HepG2 (cell line): ENCODE measurements around the gene PCYT2. TPM values are rescaled to one million over a fixed set of nuclear protein-coding genes. Genes with fewer than 3 reads are reported as not detected.

ENCODE experiments used
- CCDC6 ChIP-seq: sonication (generic); formaldehyde crosslinking; IDR thresholded peaks from 2 replicates; pipeline ENCODE4 v1.8.1; 2022; ENCODE audit warnings: mild to moderate bottlenecking, missing genetic modification reagents, moderate library complexity
- DDIT3 ChIP-seq: sonication (generic); formaldehyde crosslinking; IDR thresholded peaks from 2 replicates; pipeline ENCODE4 v1.4.0; 2020; ENCODE audit warnings: mild to moderate bottlenecking, missing genetic modification reagents
- EHMT2 ChIP-seq: fragments of 200-600 bp; sonication (generic); IDR thresholded peaks from 2 replicates; pipeline ENCODE4 v1.7.0; 2017; ENCODE audit warnings: antibody characterized with exemption, low read depth, low read length, borderline replicate concordance
- HOXA7 ChIP-seq: sonication (generic); formaldehyde crosslinking; IDR thresholded peaks from 2 replicates; pipeline ENCODE4 v1.8.1; 2022; ENCODE audit warnings: mild to moderate bottlenecking, missing genetic modification reagents, moderate library complexity
- KMT2B ChIP-seq: IDR thresholded peaks from 2 replicates; pipeline ENCODE4 v1.6.1; 2016; ENCODE audit warnings: missing genetic modification reagents, missing compliant biosample characterization
- MAZ ChIP-seq, 2 experiments: sonication (generic) in 1 of 2; formaldehyde crosslinking in 1 of 2; IDR thresholded peaks; 2 replicates each; pipeline versions ENCODE4 v1.5.0 to v1.6.1; 2012 to 2020; ENCODE audit warnings: low read depth in 2 of 2, mild to moderate bottlenecking in 2 of 2, borderline replicate concordance in 1 of 2, improper control_type of control experiment in 1 of 2, low read length in 1 of 2, missing genetic modification reagents in 1 of 2, moderate library complexity in 1 of 2
- MED8 ChIP-seq: sonication (generic); formaldehyde crosslinking; IDR thresholded peaks from 2 replicates; pipeline ENCODE4 v1.8.1; 2023; ENCODE audit warnings: mild to moderate bottlenecking, missing genetic modification reagents; ENCODE audit not compliant: insufficient replicate concordance
- MIXL1 ChIP-seq: IDR thresholded peaks from 2 replicates; pipeline ENCODE4 v1.6.1; 2016
- NCOR1 ChIP-seq: fragments of 200-600 bp; sonication (generic); IDR thresholded peaks from 2 replicates; pipeline ENCODE4 v1.7.0; 2017; ENCODE audit warnings: antibody characterized with exemption, low read length, borderline replicate concordance
- RBFOX2 ChIP-seq: fragments of 200-400 bp; formaldehyde crosslinking; IDR thresholded peaks from 2 replicates; pipeline ENCODE4 v1.6.1; 2017; ENCODE audit warnings: low read depth, mild to moderate bottlenecking, low read length
- SKI ChIP-seq: fragments of 450-650 bp; IDR thresholded peaks from one replicate; pipeline ENCODE4 v1.6.1; 2018; ENCODE audit warnings: mild to moderate bottlenecking; ENCODE audit not compliant: partially characterized antibody
- SMC3 ChIP-seq: IDR thresholded peaks from 2 replicates; pipeline ENCODE4 v1.6.1; 2011; ENCODE audit warnings: low read length, improper control_type of control experiment
- SNAI1 ChIP-seq: sonication (generic); formaldehyde crosslinking; IDR thresholded peaks from 2 replicates; pipeline ENCODE4 v1.5.0; 2020; ENCODE audit warnings: mild to moderate bottlenecking, missing genetic modification reagents, borderline replicate concordance
- SRSF4 ChIP-seq: fragments of 200-400 bp; formaldehyde crosslinking; IDR thresholded peaks from one replicate; pipeline ENCODE4 v1.6.1; 2018; ENCODE audit warnings: mild to moderate bottlenecking, low read depth, low read length, moderate library complexity; ENCODE audit not compliant: poor library complexity, severe bottlenecking
- ZNF207 ChIP-seq: fragments of 450-650 bp; IDR thresholded peaks from 2 replicates; pipeline ENCODE4 v1.6.1; 2016; ENCODE audit warnings: antibody characterized with exemption, borderline replicate concordance
- ZNF318 ChIP-seq: sonication (generic); formaldehyde crosslinking; IDR thresholded peaks from 2 replicates; pipeline ENCODE4 v1.4.0; 2020; ENCODE audit warnings: mild to moderate bottlenecking, missing genetic modification reagents
- ZNF329 ChIP-seq: sonication (generic); formaldehyde crosslinking; IDR thresholded peaks from 2 replicates; pipeline ENCODE4 v1.9.0; 2021; ENCODE audit warnings: low read depth, mild to moderate bottlenecking, missing genetic modification reagents
- ZNF441 ChIP-seq: sonication (generic); formaldehyde crosslinking; IDR thresholded peaks from 2 replicates; pipeline ENCODE4 v1.7.0; 2021; ENCODE audit warnings: missing genetic modification reagents, borderline replicate concordance
- ZNF615 ChIP-seq: sonication (generic); formaldehyde crosslinking; IDR thresholded peaks from 2 replicates; pipeline ENCODE4 v1.5.0; 2020; ENCODE audit warnings: mild to moderate bottlenecking, missing genetic modification reagents, borderline replicate concordance
- polyA plus RNA-seq, 8 experiments: library from polyadenylated mRNA; depleted of rRNA in 3 of 8; stranded (reverse) in 7 of 8; unstranded in 1 of 8; fragments of >200 nt; fragmentation: Illumina TruSeq in 4 of 8; extraction: Trizol in 4 of 8; gene quantifications; 2 replicates each; pipeline versions ENCODE4 v1.2.1 to v1.2.3, GENCODE V29; 2011 to 2016; ENCODE audit warnings: low read depth in 4 of 8, missing spikeins in 1 of 8, mixed read lengths in 1 of 8; ENCODE audit not compliant: insufficient read depth in 1 of 8
- total RNA-seq, 5 experiments: library from RNA; depleted of rRNA; stranded (reverse); fragments of >200 nt; fragmentation: Illumina TruSeq; extraction: Trizol; gene quantifications; 2 replicates each; pipeline ENCODE4 v1.2.3, GENCODE V29; 2016; ENCODE audit warnings: low read depth in 1 of 5
- TF ChIP-seq, protein P1 (sequence below): sonication (generic); formaldehyde crosslinking; IDR thresholded peaks from 2 replicates; pipeline ENCODE4 v1.5.0; 2020; ENCODE audit warnings: missing genetic modification reagents, mild to moderate bottlenecking, borderline replicate concordance

Gene PCYT2
- total and polyA plus RNA-seq, 2 of the 13 experiments (the other 11 are each of a cell fraction or from before 2014, with no cell fraction given) = 147 to 297 TPM

DNA sequence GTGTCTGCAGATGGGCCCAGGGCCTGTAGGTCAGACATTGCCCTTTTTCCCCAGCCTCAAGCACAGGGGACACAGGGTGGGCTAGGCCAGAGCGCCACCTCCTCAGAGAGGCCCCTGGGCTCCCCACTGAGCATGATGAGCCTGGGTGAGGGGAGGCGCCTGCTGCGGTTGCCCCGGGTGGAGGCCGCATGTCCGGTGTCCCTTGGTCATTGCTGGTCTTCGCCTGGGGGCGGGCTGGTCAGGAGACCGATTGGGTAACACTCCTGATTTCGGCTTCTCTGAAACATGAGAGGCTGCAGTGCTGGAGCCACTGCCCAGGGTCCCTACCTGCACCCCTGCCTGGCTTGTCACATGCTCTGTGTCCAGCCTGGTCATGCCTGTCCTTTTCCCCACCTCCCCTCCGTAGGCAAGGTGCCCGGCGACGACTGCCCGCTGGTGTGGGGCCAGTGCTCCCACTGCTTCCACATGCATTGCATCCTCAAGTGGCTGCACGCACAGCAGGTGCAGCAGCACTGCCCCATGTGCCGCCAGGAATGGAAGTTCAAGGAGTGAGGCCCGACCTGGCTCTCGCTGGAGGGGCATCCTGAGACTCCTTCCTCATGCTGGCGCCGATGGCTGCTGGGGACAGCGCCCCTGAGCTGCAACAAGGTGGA, 11.6 kb downstream of the PCYT2 start (continued):
- no peak for TF ChIP-seq ZNF318 (CRISPR knock-in tag)
- TF ChIP-seq SKI = no peak
- no peak for TF ChIP-seq MIXL1 (CRISPR knock-in tag)
- TF ChIP-seq EHMT2 = no peak
- TF ChIP-seq ZNF207 = no peak
- TF ChIP-seq MED8 (CRISPR knock-in tag) = no peak
- TF ChIP-seq ZNF441 (CRISPR knock-in tag) = no peak
- 0 out of 2 replicates have a peak, but pooled peaks have one; percentile 24 for TF ChIP-seq HOXA7 (CRISPR knock-in tag)
- TF ChIP-seq SNAI1 = no peak
- TF ChIP-seq MAZ (IDR thresholded peaks at IDR 0.05; ENCODE audit: borderline replicate concordance, low read depth, low read length) = no peak
- TF ChIP-seq MAZ (CRISPR knock-in tag; IDR thresholded peaks at IDR 0.05; ENCODE audit: low read depth) = no peak
- TF ChIP-seq SRSF4 = no peak
- no peak for TF ChIP-seq SMC3
- TF ChIP-seq ZNF615 (CRISPR knock-in tag) = no peak
- TF ChIP-seq DDIT3 = no peak
- TF ChIP-seq RBFOX2 = peak; percentile 56
- TF ChIP-seq NCOR1 = no peak
- TF ChIP-seq, protein P1, sequence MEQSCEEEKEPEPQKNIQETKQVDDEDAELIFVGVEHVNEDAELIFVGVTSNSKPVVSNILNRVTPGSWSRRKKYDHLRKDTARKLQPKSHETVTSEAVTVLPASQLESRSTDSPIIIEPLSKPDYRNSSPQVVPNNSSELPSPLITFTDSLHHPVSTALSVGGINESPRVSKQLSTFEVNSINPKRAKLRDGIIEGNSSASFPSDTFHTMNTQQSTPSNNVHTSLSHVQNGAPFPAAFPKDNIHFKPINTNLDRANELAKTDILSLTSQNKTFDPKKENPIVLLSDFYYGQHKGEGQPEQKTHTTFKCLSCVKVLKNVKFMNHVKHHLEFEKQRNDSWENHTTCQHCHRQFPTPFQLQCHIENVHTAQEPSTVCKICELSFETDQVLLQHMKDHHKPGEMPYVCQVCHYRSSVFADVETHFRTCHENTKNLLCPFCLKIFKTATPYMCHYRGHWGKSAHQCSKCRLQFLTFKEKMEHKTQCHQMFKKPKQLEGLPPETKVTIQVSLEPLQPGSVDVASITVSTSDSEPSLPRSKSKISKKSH (CRISPR knock-in tag) = no peak
- no peak for TF ChIP-seq ZNF329 (CRISPR knock-in tag)
- TF ChIP-seq KMT2B (CRISPR knock-in tag) = no peak
- no peak for TF ChIP-seq CCDC6 (CRISPR knock-in tag)
